Measurements from ENCODE around the gene RAD18. TPM values are rescaled to one million over a fixed set of nuclear protein-coding genes. Genes with fewer than 3 reads are reported as not detected.

RAD18 gene
- total RNA-seq, 1 experiment from 2014 or later: 25.8 TPM

DNA sequence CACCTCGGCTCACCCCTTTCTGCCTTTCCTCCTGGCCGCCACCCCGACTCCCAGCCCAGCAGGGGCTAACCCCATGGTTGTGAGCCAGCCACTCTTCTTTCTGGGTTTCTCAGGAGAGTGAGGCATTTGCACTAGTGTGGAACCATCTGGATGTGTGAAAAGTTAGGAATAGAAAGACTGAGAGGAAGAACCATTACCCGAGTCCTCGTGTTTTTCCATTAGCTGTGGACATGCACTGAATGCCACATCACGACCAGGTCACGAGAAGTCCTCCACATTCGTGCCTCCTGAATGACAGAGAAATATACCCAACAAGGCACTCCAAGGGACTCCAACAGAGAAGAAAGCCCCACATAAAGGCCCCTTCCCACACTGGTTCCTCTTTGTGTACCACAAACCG, 18.0 kb upstream of the RAD18 start:
- Mint-ChIP-seq H3K36me3 (ENCODE audit: insufficient read depth, unreplicated experiment) (no peaks in the 10 kb centered on the region), H3K4me3 (ENCODE audit: low read depth, unreplicated experiment) (no peak overlapping the region), H3K27me3 (ENCODE audit: unreplicated experiment) (peaks cover 38% of the 10 kb centered on the region), H3K27ac (ENCODE audit: unreplicated experiment) (no peak overlapping the region), H3K9me3 (ENCODE audit: low read depth, unreplicated experiment) (no peaks in the 10 kb centered on the region), H3K4me1 (ENCODE audit: low read depth, unreplicated experiment) (no peaks in the 10 kb centered on the region)
- BruUV-seq (replicated peaks): no TSS peak
- TF ChIP-seq, protein P1, sequence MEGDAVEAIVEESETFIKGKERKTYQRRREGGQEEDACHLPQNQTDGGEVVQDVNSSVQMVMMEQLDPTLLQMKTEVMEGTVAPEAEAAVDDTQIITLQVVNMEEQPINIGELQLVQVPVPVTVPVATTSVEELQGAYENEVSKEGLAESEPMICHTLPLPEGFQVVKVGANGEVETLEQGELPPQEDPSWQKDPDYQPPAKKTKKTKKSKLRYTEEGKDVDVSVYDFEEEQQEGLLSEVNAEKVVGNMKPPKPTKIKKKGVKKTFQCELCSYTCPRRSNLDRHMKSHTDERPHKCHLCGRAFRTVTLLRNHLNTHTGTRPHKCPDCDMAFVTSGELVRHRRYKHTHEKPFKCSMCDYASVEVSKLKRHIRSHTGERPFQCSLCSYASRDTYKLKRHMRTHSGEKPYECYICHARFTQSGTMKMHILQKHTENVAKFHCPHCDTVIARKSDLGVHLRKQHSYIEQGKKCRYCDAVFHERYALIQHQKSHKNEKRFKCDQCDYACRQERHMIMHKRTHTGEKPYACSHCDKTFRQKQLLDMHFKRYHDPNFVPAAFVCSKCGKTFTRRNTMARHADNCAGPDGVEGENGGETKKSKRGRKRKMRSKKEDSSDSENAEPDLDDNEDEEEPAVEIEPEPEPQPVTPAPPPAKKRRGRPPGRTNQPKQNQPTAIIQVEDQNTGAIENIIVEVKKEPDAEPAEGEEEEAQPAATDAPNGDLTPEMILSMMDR (IDR thresholded peaks at IDR 0.05; ENCODE audit: unreplicated experiment): no peak
- no peak for DNase-seq
- intact Hi-C loops (cut with micrococcal nuclease; ENCODE audit: unreplicated experiment): no loop called here
- CTCF ChIA-PET: no interaction called here

DNA sequence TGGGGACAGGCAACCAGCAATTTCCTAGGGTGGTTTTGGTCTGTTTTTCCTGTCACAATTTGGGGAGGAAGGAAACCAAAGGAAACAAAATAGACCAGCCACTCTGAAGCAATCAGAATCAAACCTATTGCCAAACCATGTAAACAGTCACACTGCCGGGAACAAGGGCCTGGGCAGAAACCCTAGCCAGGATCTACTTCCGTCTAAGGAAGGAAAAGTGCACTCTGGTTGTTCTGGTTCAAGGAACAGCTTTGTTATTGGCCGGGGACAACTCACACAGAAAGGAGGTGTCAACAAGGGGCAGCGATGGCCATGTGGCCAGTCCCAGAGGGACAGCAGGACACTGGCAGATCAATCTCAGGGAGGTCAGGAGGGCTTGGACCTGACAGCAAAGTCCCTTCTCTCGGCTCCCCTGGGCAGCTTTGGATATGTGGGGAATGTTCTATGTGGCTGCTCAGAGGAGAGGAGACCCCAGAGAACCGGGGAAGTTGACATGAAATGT, 17.5 kb upstream of the RAD18 start:
- Mint-ChIP-seq H3K9me3 (ENCODE audit: low read depth, unreplicated experiment) (no peaks in the 10 kb centered on the region), H3K36me3 (ENCODE audit: insufficient read depth, unreplicated experiment) (no peaks in the 10 kb centered on the region), H3K27ac (ENCODE audit: unreplicated experiment) (no peak overlapping the region), H3K4me3 (ENCODE audit: low read depth, unreplicated experiment) (no peak overlapping the region), H3K4me1 (ENCODE audit: low read depth, unreplicated experiment) (no peaks in the 10 kb centered on the region), H3K27me3 (ENCODE audit: unreplicated experiment) (peaks cover 38% of the 10 kb centered on the region)
- BruUV-seq (replicated peaks): no TSS peak
- intact Hi-C loops (cut with micrococcal nuclease; ENCODE audit: unreplicated experiment): no loop called here
- CTCF ChIA-PET: interaction anchor here (0.6 kb wide), 1 partner anchor 105 kb away, joined by 6 read pairs; no protein-coding TSS in a partner anchor
- TF ChIP-seq, protein P1 (IDR thresholded peaks at IDR 0.05; ENCODE audit: unreplicated experiment): no peak
- no peak for DNase-seq

DNA sequence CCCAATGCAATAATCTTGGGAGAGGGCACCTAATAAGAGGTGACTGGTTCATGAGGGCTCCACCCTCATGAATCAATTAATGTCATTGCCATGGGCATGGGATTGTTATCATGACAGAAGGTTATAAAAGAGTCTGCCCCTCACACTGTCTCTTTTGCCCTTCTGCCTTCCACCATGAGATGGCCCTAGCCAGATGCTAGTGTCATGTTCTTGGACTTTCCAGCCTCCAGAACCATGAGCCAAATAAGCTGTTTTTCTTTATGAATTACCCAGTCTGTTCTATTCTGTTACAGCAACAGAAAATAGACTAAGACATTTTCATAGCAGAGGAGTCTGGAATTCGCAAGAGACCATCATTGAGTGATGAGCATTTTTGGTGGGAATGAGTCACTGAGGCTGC, 16.0 kb upstream of the RAD18 start:
- CTCF ChIA-PET: no interaction called here
- no peak overlapping the region for H3K4me3 Mint-ChIP-seq (ENCODE audit: low read depth, unreplicated experiment)
- H3K27me3 Mint-ChIP-seq (ENCODE audit: unreplicated experiment): peaks cover 38% of the 10 kb centered on the region
- intact Hi-C loops (cut with micrococcal nuclease; ENCODE audit: unreplicated experiment): no loop called here
- H3K36me3 Mint-ChIP-seq (ENCODE audit: insufficient read depth, unreplicated experiment): no peaks in the 10 kb centered on the region
- no peak overlapping the region for H3K27ac Mint-ChIP-seq (ENCODE audit: unreplicated experiment)
- DNase-seq: no peak
- TF ChIP-seq, protein P1 (IDR thresholded peaks at IDR 0.05; ENCODE audit: unreplicated experiment): no peak
- no peaks in the 10 kb centered on the region for H3K9me3 Mint-ChIP-seq (ENCODE audit: low read depth, unreplicated experiment)
- no TSS peak for BruUV-seq (replicated peaks)
- no peaks in the 10 kb centered on the region for H3K4me1 Mint-ChIP-seq (ENCODE audit: low read depth, unreplicated experiment)

DNA sequence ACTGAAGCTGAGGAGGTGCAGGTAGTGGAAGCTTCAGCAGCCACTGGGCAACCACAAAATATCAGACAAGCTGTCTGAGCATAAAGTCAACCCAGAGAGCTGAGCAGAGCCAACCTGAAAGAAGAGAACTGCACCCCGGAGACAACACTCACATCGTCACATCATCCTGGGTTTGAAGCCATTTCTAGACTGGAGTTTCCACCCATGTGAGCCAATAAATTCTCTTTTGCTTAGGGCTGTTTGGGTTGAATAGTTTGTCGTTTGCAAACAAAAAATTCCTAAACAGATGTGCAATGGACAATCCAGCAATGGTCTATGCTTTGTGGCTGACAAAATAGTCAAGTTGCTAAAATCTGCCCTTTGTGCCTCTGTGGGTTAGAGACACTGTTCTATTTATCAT, 15.3 kb upstream of the RAD18 start:
- no peaks in the 10 kb centered on the region for H3K4me1 Mint-ChIP-seq (ENCODE audit: low read depth, unreplicated experiment)
- H3K36me3 Mint-ChIP-seq (ENCODE audit: insufficient read depth, unreplicated experiment): no peaks in the 10 kb centered on the region
- H3K9me3 Mint-ChIP-seq (ENCODE audit: low read depth, unreplicated experiment): no peaks in the 10 kb centered on the region
- BruUV-seq (replicated peaks): no TSS peak
- no peak for DNase-seq
- TF ChIP-seq, protein P1 (IDR thresholded peaks at IDR 0.05; ENCODE audit: unreplicated experiment): no peak
- H3K4me3 Mint-ChIP-seq (ENCODE audit: low read depth, unreplicated experiment): no peak overlapping the region
- peaks cover 38% of the 10 kb centered on the region for H3K27me3 Mint-ChIP-seq (ENCODE audit: unreplicated experiment)
- no peak overlapping the region for H3K27ac Mint-ChIP-seq (ENCODE audit: unreplicated experiment)
- intact Hi-C loops (cut with micrococcal nuclease; ENCODE audit: unreplicated experiment): no loop called here
- CTCF ChIA-PET: no interaction called here
